ENCODE data around the gene COLGALT1. TPM values are rescaled to one million over a fixed set of nuclear protein-coding genes. Genes with fewer than 3 reads are reported as not detected.
"Not testable (repeated sequence)": the region's sequence is repeated elsewhere in the genome, so short reads cannot be mapped to it uniquely, and the experiment has no call there.

COLGALT1 gene
- total RNA-seq, 1 donor from 2014 or later, result 140 TPM

GRCh38 chr19:17579661-17580244 is 24.3 kb downstream of the COLGALT1 start:
- Mint-ChIP-seq H3K27ac (ENCODE audit: unreplicated experiment) (no peak overlapping the region), H3K9me3 (ENCODE audit: low read depth) (no peaks in the 10 kb centered on the region), H3K4me1 (ENCODE audit: low read depth) (no peaks in the 10 kb centered on the region), H3K36me3 (ENCODE audit: low read depth) (peaks cover 36% of the 10 kb centered on the region), H3K27me3 (ENCODE audit: low read depth) (no peaks in the 10 kb centered on the region), H3K4me3 (ENCODE audit: unreplicated experiment) (no peak overlapping the region)
- DNase-seq (ENCODE audit: low spot score), result no peak
- no peak for TF ChIP-seq CTCF (IDR thresholded peaks at IDR 0.05)

DNA sequence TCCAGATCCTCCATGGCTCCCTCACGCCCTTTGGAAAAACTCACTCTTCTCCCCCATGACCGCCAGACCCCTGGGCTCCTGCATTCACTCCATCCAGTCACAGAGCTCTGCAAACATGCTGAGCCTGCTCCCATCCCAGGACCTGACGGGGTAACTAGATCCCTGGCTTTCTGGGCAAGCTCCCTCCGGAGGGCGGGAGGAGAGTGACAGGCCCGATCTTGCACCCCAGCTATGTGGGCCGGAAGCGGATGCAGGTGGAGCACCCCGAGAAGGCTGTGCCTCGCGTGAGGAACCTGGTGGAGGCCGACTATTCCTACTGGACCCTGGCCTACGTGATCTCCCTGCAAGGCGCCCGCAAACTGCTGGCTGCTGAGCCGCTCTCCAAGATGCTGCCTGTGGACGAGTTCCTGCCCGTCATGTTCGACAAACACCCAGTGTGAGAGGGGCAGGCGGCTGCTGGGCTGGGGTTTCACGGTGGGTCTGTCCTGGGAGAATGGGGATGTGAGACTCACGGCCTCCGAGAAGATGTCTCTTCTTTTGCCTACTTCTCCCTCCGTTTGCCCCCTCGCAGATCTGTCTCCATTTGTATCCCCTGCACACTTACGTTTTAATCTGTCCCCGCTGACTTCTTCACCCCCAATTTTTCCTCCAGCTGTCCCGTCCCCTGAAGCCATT is 25.2 kb downstream of the COLGALT1 start:
- Mint-ChIP-seq H3K4me3 (ENCODE audit: unreplicated experiment) (no peak overlapping the region), H3K36me3 (ENCODE audit: low read depth) (peaks cover 36% of the 10 kb centered on the region), H3K4me1 (ENCODE audit: low read depth) (no peaks in the 10 kb centered on the region), H3K27me3 (ENCODE audit: low read depth) (no peaks in the 10 kb centered on the region), H3K27ac (ENCODE audit: unreplicated experiment) (no peak overlapping the region), H3K9me3 (ENCODE audit: low read depth) (no peaks in the 10 kb centered on the region)
- TF ChIP-seq CTCF (IDR thresholded peaks at IDR 0.05), result no peak
- no peak for DNase-seq (ENCODE audit: low spot score)

GRCh38 chr19:17581211-17581874 is 25.9 kb downstream of the COLGALT1 start:
- TF ChIP-seq CTCF (IDR thresholded peaks at IDR 0.05), result no peak

DNA sequence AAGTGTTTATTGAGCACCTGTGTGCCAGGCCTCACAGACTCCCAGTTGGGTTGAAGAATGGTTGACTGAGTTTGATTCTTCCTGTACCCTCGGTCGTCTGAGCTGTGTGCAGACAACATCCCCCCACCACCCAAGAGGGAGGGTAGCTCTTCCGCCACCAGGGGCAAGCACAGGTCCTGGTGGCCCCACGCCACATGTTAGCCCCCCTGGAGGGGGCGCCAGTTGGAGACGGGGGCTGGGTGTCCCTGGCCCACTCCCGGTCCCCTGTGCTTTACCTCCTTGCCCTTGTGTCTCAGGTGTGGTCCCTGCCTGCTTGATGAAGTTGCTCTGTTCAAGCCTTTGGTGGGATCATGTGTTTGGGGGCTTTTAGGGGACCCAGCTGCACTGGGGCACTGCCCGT is 27.2 kb downstream of the COLGALT1 start:
- Mint-ChIP-seq H3K4me1 (ENCODE audit: low read depth) (no peaks in the 10 kb centered on the region), H3K4me3 (ENCODE audit: unreplicated experiment) (no peak overlapping the region), H3K9me3 (ENCODE audit: low read depth) (no peaks in the 10 kb centered on the region), H3K27me3 (ENCODE audit: low read depth) (no peaks in the 10 kb centered on the region), H3K27ac (ENCODE audit: unreplicated experiment) (no peak overlapping the region), H3K36me3 (ENCODE audit: low read depth) (peaks cover 34% of the 10 kb centered on the region)
- TF ChIP-seq CTCF (IDR thresholded peaks at IDR 0.05), result no peak
- no peak for DNase-seq (ENCODE audit: low spot score)

More at GRCh38 chr19:17581211-17581874, 25.9 kb downstream of the COLGALT1 start:
- Mint-ChIP-seq H3K9me3 (ENCODE audit: low read depth) (no peaks in the 10 kb centered on the region), H3K36me3 (ENCODE audit: low read depth) (peaks cover 36% of the 10 kb centered on the region), H3K4me1 (ENCODE audit: low read depth) (no peaks in the 10 kb centered on the region), H3K27ac (ENCODE audit: unreplicated experiment) (no peak overlapping the region), H3K4me3 (ENCODE audit: unreplicated experiment) (no peak overlapping the region), H3K27me3 (ENCODE audit: low read depth) (no peaks in the 10 kb centered on the region)
- no peak for DNase-seq (ENCODE audit: low spot score)

DNA sequence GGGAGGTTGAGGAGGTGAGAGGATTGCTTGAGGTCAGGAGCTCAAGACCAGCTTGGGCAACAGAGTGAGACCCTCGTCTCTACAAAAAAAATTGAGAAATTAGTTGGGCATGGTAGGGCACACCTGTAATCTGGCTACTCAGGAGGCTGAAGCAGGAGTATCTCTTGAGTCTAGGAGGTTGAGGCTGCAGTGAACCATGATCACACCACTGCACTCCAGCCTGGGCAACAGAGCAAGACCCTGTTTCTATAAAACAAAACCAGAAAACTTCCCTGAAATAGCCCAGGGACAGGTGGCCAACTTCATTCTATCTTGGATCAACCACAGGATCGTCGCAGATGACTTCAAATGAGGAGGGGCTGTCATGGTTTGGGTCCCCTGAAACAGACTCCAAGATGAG is 28.7 kb downstream of the COLGALT1 start:
- H3K36me3 Mint-ChIP-seq (ENCODE audit: low read depth), result peaks cover 27% of the 10 kb centered on the region
- H3K4me3 Mint-ChIP-seq (ENCODE audit: unreplicated experiment), result no peak overlapping the region
- no peak for TF ChIP-seq CTCF (IDR thresholded peaks at IDR 0.05)
- no peaks in the 10 kb centered on the region for H3K9me3 Mint-ChIP-seq (ENCODE audit: low read depth)
- no peak overlapping the region for H3K27ac Mint-ChIP-seq (ENCODE audit: unreplicated experiment)
- DNase-seq (ENCODE audit: low spot score), result no peak
- no peaks in the 10 kb centered on the region for H3K27me3 Mint-ChIP-seq (ENCODE audit: low read depth)
- H3K4me1 Mint-ChIP-seq (ENCODE audit: low read depth), result no peaks in the 10 kb centered on the region

GRCh38 chr19:17585395-17585794 is 29.9 kb downstream of the COLGALT1 start:
- H3K36me3 Mint-ChIP-seq (ENCODE audit: low read depth), result peaks cover 16% of the 10 kb centered on the region
- H3K9me3 Mint-ChIP-seq (ENCODE audit: low read depth); H3K4me1 Mint-ChIP-seq (ENCODE audit: low read depth); H3K27ac Mint-ChIP-seq (ENCODE audit: unreplicated experiment); H3K4me3 Mint-ChIP-seq (ENCODE audit: unreplicated experiment); H3K27me3 Mint-ChIP-seq (ENCODE audit: low read depth); DNase-seq (ENCODE audit: low spot score): not testable (repeated sequence)

Data from chondrocyte (in vitro differentiated cells).